ENCODE data around the gene ERF.

Gene ERF

GRCh38 chr19:42225718-42226292, 29.1 kb downstream of the ERF start:
- no peak for ATAC-seq

GRCh38 chr19:42224940-42225717, 29.8 kb downstream of the ERF start:
- ATAC-seq, result no peak
- TF ChIP-seq, protein P1, sequence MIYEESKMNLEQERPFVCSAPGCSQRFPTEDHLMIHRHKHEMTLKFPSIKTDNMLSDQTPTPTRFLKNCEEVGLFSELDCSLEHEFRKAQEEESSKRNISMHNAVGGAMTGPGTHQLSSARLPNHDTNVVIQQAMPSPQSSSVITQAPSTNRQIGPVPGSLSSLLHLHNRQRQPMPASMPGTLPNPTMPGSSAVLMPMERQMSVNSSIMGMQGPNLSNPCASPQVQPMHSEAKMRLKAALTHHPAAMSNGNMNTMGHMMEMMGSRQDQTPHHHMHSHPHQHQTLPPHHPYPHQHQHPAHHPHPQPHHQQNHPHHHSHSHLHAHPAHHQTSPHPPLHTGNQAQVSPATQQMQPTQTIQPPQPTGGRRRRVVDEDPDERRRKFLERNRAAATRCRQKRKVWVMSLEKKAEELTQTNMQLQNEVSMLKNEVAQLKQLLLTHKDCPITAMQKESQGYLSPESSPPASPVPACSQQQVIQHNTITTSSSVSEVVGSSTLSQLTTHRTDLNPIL (CRISPR knock-in tag; IDR thresholded peaks at IDR 0.05; ENCODE audit: low read depth), result no peak
- TF ChIP-seq POU6F1 (CRISPR knock-in tag; IDR thresholded peaks at IDR 0.05; ENCODE audit: borderline replicate concordance, low read depth) (no peak), GLIS3 (CRISPR knock-in tag; IDR thresholded peaks at IDR 0.05) (no peak), ARNTL (CRISPR knock-in tag; IDR thresholded peaks at IDR 0.05; ENCODE audit: borderline replicate concordance, low read depth) (no peak), ISL1 (CRISPR knock-in tag; IDR thresholded peaks at IDR 0.05) (no peak), SNAI2 (CRISPR knock-in tag; IDR thresholded peaks at IDR 0.05) (no peak), ESRRG (CRISPR knock-in tag; IDR thresholded peaks at IDR 0.05) (no peak), ZC3H10 (CRISPR knock-in tag; IDR thresholded peaks at IDR 0.05) (no peak), PPARA (CRISPR knock-in tag; IDR thresholded peaks at IDR 0.05; ENCODE audit: borderline replicate concordance) (no peak), CSRNP3 (CRISPR knock-in tag; IDR thresholded peaks at IDR 0.05) (no peak), OSR1 (CRISPR knock-in tag; IDR thresholded peaks at IDR 0.05) (no peak), ZNF565 (CRISPR knock-in tag; conservative IDR thresholded peaks at IDR 0.05; ENCODE audit: low read depth) (no peak), ZFP3 (CRISPR knock-in tag; IDR thresholded peaks at IDR 0.05) (no peak), CSDC2 (CRISPR knock-in tag; IDR thresholded peaks at IDR 0.05) (no peak), ZNF70 (CRISPR knock-in tag; IDR thresholded peaks at IDR 0.05) (no peak), BACH2 (CRISPR knock-in tag; IDR thresholded peaks at IDR 0.05; ENCODE audit: borderline replicate concordance) (no peak)

More at GRCh38 chr19:42225718-42226292, 29.1 kb downstream of the ERF start:
- no peak for TF ChIP-seq ISL1 (CRISPR knock-in tag; IDR thresholded peaks at IDR 0.05)
- no peak for TF ChIP-seq ZNF8 (CRISPR knock-in tag; IDR thresholded peaks at IDR 0.05)
- TF ChIP-seq CSDC2 (CRISPR knock-in tag; IDR thresholded peaks at IDR 0.05), result no peak
- no peak for TF ChIP-seq TCF4 (CRISPR knock-in tag; IDR thresholded peaks at IDR 0.05; ENCODE audit: borderline replicate concordance)
- no peak for TF ChIP-seq TSHZ2 (CRISPR knock-in tag; IDR thresholded peaks at IDR 0.05)
- no peak for TF ChIP-seq PATZ1 (CRISPR knock-in tag; IDR thresholded peaks at IDR 0.05; ENCODE audit: borderline replicate concordance)
- no peak for TF ChIP-seq PPARA (CRISPR knock-in tag; IDR thresholded peaks at IDR 0.05; ENCODE audit: borderline replicate concordance)
- TF ChIP-seq POU6F1 (CRISPR knock-in tag; IDR thresholded peaks at IDR 0.05; ENCODE audit: borderline replicate concordance, low read depth), result no peak
- no peak for TF ChIP-seq OSR1 (CRISPR knock-in tag; IDR thresholded peaks at IDR 0.05)
- TF ChIP-seq SNAI2 (CRISPR knock-in tag; IDR thresholded peaks at IDR 0.05), result no peak
- TF ChIP-seq ZC3H10 (CRISPR knock-in tag; IDR thresholded peaks at IDR 0.05), result no peak
- no peak for TF ChIP-seq ZNF565 (CRISPR knock-in tag; conservative IDR thresholded peaks at IDR 0.05; ENCODE audit: low read depth)
- TF ChIP-seq ZFP30 (CRISPR knock-in tag; IDR thresholded peaks at IDR 0.05), result no peak
- TF ChIP-seq ESRRG (CRISPR knock-in tag; IDR thresholded peaks at IDR 0.05), result no peak

All from SK-N-SH treated with all-trans-retinoic acid at 6 μM for 48 hours (cell line).